Amniotic stem cell (primary cell): ENCODE data around the gene GMPPB.
"Not testable (repeated sequence)": the region's sequence is repeated elsewhere in the genome, so short reads cannot be mapped to it uniquely, and the experiment has no call there.

ENCODE experiments used
- DNase-seq: peaks from one replicate; lab custom pipeline; 2025; lab: John Stamatoyannopoulos, UW

GMPPB gene

GRCh38 chr3:49689908-49690624 is 33.7 kb downstream of the GMPPB start:
- not testable (repeated sequence) for DNase-seq

- no peak for DNase-seq
These were observed 34.5 kb downstream of the GMPPB start, which contains the start of the genes MST1 and RNF123 for GRCh38 chr3:49689046-49689907. Gene MST1 (minus strand): TSS chr3:49689474. CDS start chr3:49688691, 783 bp downstream. Gene RNF123 (plus strand): TSS chr3:49689557. CDS start chr3:49691166, 1,609 bp downstream.

GRCh38 chr3:49688338-49689045 is 35.3 kb downstream of the GMPPB start:
- DNase-seq: not testable (repeated sequence)

GRCh38 chr3:49687424-49687795 is 36.3 kb downstream of the GMPPB start:
- not testable (repeated sequence) for DNase-seq

GRCh38 chr3:49686769-49687423 is 36.9 kb downstream of the GMPPB start:
- DNase-seq: not testable (repeated sequence)

GRCh38 chr3:49686346-49686745 is 37.4 kb downstream of the GMPPB start:
- not testable (repeated sequence) for DNase-seq

- DNase-seq: not testable (repeated sequence)
These were observed 37.9 kb downstream of the GMPPB start for GRCh38 chr3:49685846-49686245.

- DNase-seq: not testable (repeated sequence)
These were observed 38.6 kb downstream of the GMPPB start for GRCh38 chr3:49685103-49685502.

- DNase-seq: not testable (repeated sequence)
These were observed 39.3 kb downstream of the GMPPB start for GRCh38 chr3:49684453-49684852.

GRCh38 chr3:49683162-49683561 is 40.6 kb downstream of the GMPPB start:
- DNase-seq: no peak

GRCh38 chr3:49681543-49681942 is 42.2 kb downstream of the GMPPB start:
- no peak for DNase-seq

GRCh38 chr3:49681232-49681522 is 42.6 kb downstream of the GMPPB start:
- no peak for DNase-seq

- DNase-seq: no peak
These were observed 43.1 kb downstream of the GMPPB start for GRCh38 chr3:49680493-49681231.

GRCh38 chr3:49675912-49676311 is 47.8 kb downstream of the GMPPB start:
- DNase-seq: no peak

GRCh38 chr3:49674497-49674983 is 49.2 kb downstream of the GMPPB start:
- no peak for DNase-seq

GRCh38 chr3:49673715-49674496 is 49.8 kb downstream of the GMPPB start, which contains the start of gene APEH:
Gene APEH (plus strand): TSS chr3:49674351. CDS start chr3:49674402, 51 bp downstream.
- no peak for DNase-seq

GRCh38 chr3:49673121-49673714 is 50.5 kb downstream of the GMPPB start:
- no peak for DNase-seq

GRCh38 chr3:49671291-49672288 is 52.2 kb downstream of the GMPPB start:
- no peak for DNase-seq

- no peak for DNase-seq
These were observed 52.8 kb downstream of the GMPPB start for GRCh38 chr3:49670940-49671290.
